Hepatic stellate cell (primary cell): Measurements from ENCODE around the gene DNMT3A.

Experiments
- DNase-seq: peaks from one replicate; pipeline ENCODE4 v3.0.0; 2011; ENCODE audit warnings: low spot score

Gene DNMT3A

GRCh38 chr2:25341753-25342371 is at the start of gene DNMT3A:
DNMT3A (minus strand) TSS chr2:25341925; CDS start chr2:25313984, 27,941 bp downstream.
- DNase-seq, result peak; percentile 79

DNA sequence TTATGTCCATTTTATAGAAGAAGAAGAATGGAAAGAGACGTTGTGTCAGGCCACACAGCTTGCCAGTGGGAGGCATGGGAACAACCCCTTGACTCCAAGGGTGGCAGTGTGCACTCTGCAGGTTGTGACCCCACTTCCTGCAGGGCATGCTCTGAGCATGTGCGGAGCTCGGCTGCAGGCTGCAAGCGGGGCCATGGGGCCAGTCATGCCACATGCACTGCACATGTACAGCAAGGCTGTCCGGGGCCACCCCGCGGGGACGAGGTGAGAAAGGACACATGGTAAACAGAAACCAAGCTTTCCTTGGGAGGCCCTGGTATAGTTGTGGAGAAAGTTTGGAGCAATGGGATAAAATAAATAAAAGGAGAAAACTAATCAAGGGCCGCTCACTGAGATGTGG is 47.4 kb upstream of the DNMT3A start:
- no peak for DNase-seq

- no peak for DNase-seq
Observed at GRCh38 chr2:25388491-25388890, 46.8 kb upstream of the DNMT3A start.

DNA sequence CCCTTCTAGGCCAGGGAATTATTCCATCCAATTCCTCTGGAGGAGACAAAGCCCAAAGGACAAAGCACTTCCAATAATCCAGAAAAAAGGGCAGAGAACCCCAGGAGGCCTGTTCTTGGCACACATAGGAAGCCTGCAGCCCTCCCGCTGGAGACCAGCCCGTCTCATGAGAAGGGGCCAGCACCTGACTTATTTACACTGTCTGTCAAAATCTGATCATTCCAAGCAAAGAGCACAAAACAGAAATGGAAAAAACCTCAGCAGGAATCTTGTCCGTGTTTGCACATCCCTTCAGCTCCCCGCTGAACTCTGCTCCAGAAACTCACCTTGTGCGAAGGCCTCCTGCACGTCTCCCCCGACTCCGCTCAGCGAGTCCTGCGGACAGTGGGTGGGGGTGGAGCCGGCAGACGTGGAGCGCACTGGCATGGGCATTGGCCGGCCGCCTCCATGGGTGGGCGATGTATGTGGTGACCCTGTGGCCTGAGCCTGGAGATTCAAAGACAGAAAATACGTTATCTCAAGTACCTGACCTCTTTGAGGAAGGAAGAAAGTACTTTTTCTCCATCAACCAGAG is 46.2 kb upstream of the DNMT3A start:
- no peak for DNase-seq

GRCh38 chr2:25386971-25387875 is 45.5 kb upstream of the DNMT3A start:
- DNase-seq, result no peak

DNA sequence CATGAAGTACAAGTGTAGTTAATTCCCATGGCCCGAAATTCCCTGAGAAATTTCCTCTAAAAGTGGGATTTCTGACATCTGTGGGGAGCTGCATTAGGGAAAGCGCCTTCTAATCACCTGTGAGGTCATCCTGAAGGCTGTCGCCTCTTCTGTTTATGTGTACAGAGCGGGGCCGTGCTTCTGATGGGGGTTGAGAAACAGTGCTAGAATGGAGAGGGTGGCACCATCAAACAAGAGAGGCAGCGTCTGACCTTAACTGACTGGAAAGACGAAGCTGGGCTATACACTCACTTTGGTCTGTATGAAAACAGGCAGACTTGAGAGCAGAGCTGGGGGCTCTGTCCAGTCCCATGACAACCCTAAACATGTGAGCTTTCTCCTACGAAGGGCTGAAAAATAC is 44.2 kb upstream of the DNMT3A start:
- DNase-seq, result no peak

DNA sequence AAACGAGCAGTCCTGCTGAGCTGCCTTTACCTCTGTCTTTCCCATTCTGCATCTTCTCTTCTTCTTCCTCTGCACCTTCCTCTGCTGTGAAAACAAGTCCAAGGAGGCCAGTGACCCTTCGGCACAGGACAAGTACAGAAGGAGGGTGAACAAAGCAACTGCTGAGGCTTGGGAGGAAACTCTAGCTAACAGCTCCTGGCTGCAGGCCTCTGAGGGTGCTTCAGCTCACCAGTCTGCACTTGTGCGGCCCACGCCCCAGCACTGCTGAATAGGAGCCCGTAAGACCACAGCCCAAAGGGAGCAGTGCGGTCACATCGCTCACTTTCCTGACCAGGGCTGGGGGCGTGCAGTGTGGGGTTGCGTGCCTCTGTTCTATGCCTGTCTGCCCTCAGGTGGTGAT is 42.1 kb upstream of the DNMT3A start:
- no peak for DNase-seq

GRCh38 chr2:25381502-25381901 is 39.8 kb upstream of the DNMT3A start:
- DNase-seq, result no peak

GRCh38 chr2:25380586-25381375 is 39.1 kb upstream of the DNMT3A start:
- DNase-seq, result no peak

- DNase-seq, result no peak
Observed at GRCh38 chr2:25380023-25380422, 38.3 kb upstream of the DNMT3A start.

DNA sequence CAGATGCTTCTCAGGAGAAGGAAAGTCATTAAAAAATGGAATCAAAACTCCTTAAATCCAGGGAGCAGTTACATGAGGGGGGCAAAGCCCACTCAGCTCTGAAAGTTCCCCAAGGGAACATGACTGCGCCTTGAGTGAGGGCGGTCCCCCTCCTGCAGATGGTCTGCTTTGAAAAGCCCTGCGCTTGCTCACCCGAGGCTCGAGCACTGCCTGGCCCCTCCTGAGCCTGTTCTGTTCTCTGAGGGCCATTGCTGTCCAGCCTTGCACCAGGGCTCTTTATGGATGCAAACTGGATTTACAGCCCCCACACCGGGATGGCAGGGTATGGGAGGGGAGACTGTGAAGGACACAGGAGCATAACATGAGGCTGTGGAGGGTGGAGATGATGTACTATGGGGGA is 37.8 kb upstream of the DNMT3A start:
- no peak for DNase-seq

DNA sequence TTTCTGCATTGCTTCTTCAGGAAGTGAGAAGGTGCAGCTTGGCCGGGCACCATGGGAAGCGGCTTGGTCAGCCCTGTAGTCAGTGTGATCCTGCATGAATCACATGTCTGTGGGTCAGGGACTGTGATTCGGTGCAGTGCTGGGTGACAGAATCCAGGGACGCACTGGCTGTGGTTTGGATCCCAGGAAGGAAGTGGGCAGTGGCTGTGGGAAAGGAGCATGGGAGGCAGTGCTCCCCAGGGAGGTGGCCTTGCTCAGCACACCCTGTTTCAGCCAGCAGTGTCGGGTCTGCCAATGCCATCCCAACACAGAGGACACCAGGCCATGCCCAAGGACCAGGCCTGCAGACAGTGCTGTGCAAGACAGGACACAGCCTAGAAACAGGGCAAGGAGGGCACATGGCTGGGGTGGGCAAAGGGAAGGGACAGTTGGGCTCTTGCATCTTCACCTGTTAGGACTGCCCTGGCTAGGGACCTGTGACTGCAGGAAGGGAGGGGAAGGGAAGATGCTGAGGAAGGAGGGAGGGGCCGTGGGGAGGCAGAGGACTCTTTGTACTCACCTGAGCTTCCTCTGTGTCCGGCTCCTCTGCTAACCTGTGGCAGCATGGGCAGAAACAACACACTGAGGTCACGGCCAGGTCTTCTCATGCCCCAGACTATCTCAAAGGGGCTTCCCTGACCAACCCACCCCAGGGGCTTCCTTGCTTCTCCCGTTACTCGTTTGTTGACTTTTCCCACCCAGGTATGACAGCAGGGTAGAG is 37.2 kb upstream of the DNMT3A start:
- peak; percentile 79 for DNase-seq

DNA sequence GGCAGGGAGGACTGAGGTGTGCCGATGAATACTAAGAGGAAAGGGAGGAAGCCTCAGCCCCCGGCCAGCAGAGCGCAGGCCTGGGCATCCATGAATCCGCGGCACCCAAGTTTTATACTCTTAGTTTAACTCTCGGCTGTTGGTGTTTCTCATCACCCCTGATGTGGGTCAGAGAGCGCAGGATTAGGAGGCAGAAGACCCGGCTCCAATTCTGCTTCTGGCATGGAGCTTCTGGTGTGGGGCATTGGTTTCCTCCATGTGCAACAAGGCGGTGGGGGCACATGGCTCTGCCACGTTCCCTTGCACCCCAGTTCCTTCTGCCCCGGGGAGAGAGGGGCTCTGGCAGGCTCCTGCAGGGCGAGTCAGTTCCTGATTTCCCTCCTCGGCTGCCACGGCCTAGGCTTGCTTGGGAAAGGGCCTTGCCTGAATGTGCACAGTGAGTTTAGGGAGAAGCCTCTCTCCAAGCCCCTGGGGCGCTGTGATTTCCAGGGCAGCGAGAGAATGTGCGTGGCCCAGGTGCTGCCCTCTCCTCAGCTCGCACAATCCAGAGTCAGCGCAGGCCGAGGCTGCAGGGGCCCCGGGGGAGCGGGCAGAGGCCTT is 36.2 kb upstream of the DNMT3A start:
- no peak for DNase-seq

DNA sequence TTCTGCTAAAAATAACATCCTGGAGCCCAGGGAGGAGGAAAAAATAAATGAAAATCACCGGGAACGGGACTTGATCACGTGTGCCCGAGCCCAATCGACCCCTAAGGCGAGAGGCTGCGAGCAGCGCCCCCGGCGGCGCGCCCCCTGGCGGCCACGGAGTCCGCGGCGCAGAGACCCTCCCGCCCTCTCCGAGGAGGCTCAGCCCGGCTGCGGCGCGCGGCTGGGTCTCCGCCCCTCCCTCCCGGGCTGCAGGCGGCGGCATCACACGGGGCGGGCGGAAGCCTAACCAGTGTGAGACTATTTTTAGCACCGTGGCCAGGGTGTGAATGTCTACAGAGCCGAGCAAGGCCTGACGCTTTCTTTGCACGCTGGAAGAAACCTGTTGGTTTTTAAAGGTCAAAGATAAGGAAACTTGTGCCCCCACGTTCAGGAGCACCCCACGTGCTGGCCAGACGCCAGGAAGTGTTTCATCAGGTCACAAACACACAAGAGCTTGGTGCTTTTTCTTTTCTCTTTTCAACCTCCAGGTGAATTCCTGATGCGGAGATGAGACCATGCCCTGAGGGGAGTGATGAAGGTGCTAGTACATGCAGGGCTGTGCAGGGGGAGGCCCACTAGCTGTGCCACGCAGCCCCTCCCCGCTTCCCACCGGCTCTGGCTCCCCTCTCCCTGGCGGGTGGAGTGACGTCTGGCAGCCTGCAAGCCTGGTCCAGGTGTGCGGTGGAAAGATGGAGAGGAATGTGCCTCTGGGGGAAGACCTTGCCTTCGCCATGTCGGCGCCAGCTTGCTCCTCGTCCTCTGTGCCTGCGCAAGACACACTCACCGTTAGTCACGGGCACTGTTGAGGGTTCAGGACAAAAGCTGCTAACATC is 35.3 kb upstream of the DNMT3A start:
- peak; percentile 87 for DNase-seq

GRCh38 chr2:25375989-25376545 is 34.3 kb upstream of the DNMT3A start:
- no peak for DNase-seq

DNA sequence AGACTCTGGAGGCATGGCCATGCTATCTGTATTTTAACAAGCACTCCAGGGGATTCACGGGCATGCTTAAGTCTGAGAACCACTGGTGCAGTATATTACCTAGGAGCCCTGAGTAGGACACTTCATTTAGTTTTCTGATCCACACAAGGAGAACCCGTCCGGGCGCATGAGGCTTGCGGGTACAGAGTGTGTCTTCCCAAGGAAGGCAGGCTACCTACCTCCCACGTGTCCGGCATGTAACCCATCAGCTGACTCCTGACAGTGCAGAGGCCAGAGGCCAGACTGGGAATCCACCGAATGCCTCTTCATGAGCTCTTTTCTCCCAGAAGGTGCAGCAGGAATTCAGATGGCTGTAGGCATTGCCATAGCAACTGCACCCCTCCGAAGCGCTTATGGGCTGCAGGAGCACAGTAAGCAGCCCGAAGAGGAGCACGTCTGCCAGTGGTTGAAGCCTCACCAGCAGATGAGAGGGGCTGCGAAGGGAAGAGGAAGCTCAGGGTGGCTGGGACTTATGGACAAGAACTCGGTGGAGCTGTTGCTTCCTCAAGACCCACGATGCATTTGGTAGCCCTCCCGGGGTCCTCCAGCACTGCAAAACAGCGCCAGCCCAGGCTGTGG is 33.8 kb upstream of the DNMT3A start:
- DNase-seq, result no peak

DNA sequence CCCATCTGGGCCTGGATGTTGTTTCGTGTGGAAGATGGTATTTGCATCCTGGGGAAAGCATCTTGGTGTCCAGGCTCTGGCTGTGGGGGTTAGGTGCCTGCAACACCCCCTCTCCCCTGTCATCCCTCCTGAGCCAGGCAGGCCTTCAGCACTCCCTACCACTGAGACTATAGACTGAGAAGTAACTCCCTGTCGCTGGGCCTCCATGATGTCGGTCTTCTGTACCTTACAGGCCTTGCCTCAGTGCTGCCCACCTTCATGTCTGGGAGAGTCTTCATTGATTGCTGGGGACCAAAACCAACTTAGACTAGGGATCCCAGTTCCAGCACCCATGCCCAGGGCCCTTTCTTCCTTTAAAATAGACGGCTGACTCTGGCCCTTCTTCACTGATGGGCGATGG is 33.1 kb upstream of the DNMT3A start:
- no peak for DNase-seq

GRCh38 chr2:25374411-25374810 is 32.7 kb upstream of the DNMT3A start:
- no peak for DNase-seq

- DNase-seq, result no peak
Observed at GRCh38 chr2:25373269-25373981, 31.7 kb upstream of the DNMT3A start.
